Measurements from ENCODE around the gene RTN4RL1.

RTN4RL1 gene

GRCh38 chr17:2040942-2041560, 15.9 kb upstream of the RTN4RL1 start:
- TF ChIP-seq CTCF (IDR thresholded peaks at IDR 0.05; ENCODE audit: insufficient read depth, low read length, missing control alignments), result no peak
- POLR2A ChIA-PET, result interaction anchor here (1.0 kb wide), 1 partner anchor 8 kb away, joined by 4 read pairs; no protein-coding TSS in a partner anchor
- peak overlapping the region; percentile 81 for H3K4me3 ChIP-seq (ENCODE audit: low read depth, low read length)
- CTCF ChIA-PET, result interaction anchor here (0.6 to 6.0 kb wide), 11 partner anchors 10 to 391 kb away, joined by 3 to 56 read pairs (median 3); partner anchors contain the start of genes DPH1, HIC1, RILP and RTN4RL1
- no peak for DNase-seq (ENCODE audit: low read depth, low spot score)

- CTCF ChIA-PET, result interaction anchor here (0.6 to 6.0 kb wide), 10 partner anchors 9 to 391 kb away, joined by 3 to 56 read pairs (median 4); partner anchors contain the start of genes DPH1, RILP, RTN4RL1 and TSR1
These were observed 15.2 kb upstream of the RTN4RL1 start for GRCh38 chr17:2040219-2040827.

GRCh38 chr17:2037155-2037554, 12.0 kb upstream of the RTN4RL1 start:
- TF ChIP-seq CTCF (IDR thresholded peaks at IDR 0.05; ENCODE audit: insufficient read depth, low read length, missing control alignments), result no peak
- CTCF ChIA-PET, result interaction anchor here (6.0 kb wide), 1 partner anchor 127 kb away, joined by 56 read pairs; no protein-coding TSS in a partner anchor

More at GRCh38 chr17:2040219-2040827, 15.2 kb upstream of the RTN4RL1 start:
- TF ChIP-seq CTCF (IDR thresholded peaks at IDR 0.05; ENCODE audit: insufficient read depth, low read length, missing control alignments), result no peak
- no peak for DNase-seq (ENCODE audit: low read depth, low spot score)
- POLR2A ChIA-PET, result no interaction called here
- H3K4me3 ChIP-seq (ENCODE audit: low read depth, low read length), result no peak overlapping the region

GRCh38 chr17:2035541-2036488, 10.7 kb upstream of the RTN4RL1 start:
- POLR2A ChIA-PET, result interaction anchor here (0.9 to 1.8 kb wide), 3 partner anchors 8 to 320 kb away, joined by 3 to 4 read pairs (median 4); no protein-coding TSS in a partner anchor
- no peak for DNase-seq (ENCODE audit: low read depth, low spot score)
- no peak for TF ChIP-seq CTCF (IDR thresholded peaks at IDR 0.05; ENCODE audit: insufficient read depth, low read length, missing control alignments)
- CTCF ChIA-PET, result interaction anchor here (1.4 to 15.3 kb wide), 2 partner anchors 125 to 154 kb away, joined by 6 to 223 read pairs; no protein-coding TSS in a partner anchor
- no peak overlapping the region; the same call in 1 of the 2 replicates for H3K4me3 ChIP-seq (ENCODE audit: low read depth, low read length)

More at GRCh38 chr17:2037155-2037554, 12.0 kb upstream of the RTN4RL1 start:
- POLR2A ChIA-PET, result no interaction called here
- DNase-seq (ENCODE audit: low read depth, low spot score), result no peak
- no peak overlapping the region for H3K4me3 ChIP-seq (ENCODE audit: low read depth, low read length)

GRCh38 chr17:2034806-2035540, 9.8 kb upstream of the RTN4RL1 start:
- no peak for TF ChIP-seq CTCF (IDR thresholded peaks at IDR 0.05; ENCODE audit: insufficient read depth, low read length, missing control alignments)
- peak overlapping the region; percentile 43 for H3K4me3 ChIP-seq (ENCODE audit: low read depth, low read length)
- DNase-seq (ENCODE audit: low read depth, low spot score), result peak; percentile 86
- CTCF ChIA-PET, result interaction anchor here (1.0 to 15.3 kb wide), 3 partner anchors 22 to 153 kb away, joined by 4 to 223 read pairs (median 6); no protein-coding TSS in a partner anchor
- POLR2A ChIA-PET, result interaction anchor here (0.9 to 1.8 kb wide), 3 partner anchors 8 to 319 kb away, joined by 3 to 4 read pairs (median 4); no protein-coding TSS in a partner anchor

Data from AG04449 (cell line).